Activated T-helper 2 cell treated with anti-CD3 and anti-CD28 coated beads, Interferon-gamma antibody, Interleukin-2, Interleukin-4, amounts not matched to agents 10 μg/mL and 5 μg/mL and 100 μg/mL, durations not matched to agents 14 hours and 24 hours and 36 hours (primary cell): ENCODE results near the gene DPH3. TPM values are rescaled to one million over a fixed set of nuclear protein-coding genes. Genes with fewer than 3 reads are reported as not detected.
A peak's percentile ranks its signal among the peaks of the same experiment; 100 is the strongest.

Source experiments
- DNase-seq: peaks from one replicate; pipeline ENCODE4 v3.0.0; 2021; ENCODE audit warnings: low spot score
- H3K27ac Mint-ChIP-seq: one replicate; pipeline ENCODE4 v1.8.0; 2021; ENCODE audit warnings: mixed read lengths
- H3K27me3 Mint-ChIP-seq: one replicate; pipeline ENCODE4 v1.8.0; 2021; ENCODE audit warnings: low read depth, mixed read lengths
- H3K36me3 Mint-ChIP-seq: one replicate; pipeline ENCODE4 v1.8.0; 2021; ENCODE audit warnings: low read depth, mixed read lengths
- H3K4me1 Mint-ChIP-seq: one replicate; pipeline ENCODE4 v1.8.0; 2021; ENCODE audit warnings: low read depth, mixed read lengths
- H3K4me3 Mint-ChIP-seq: one replicate; pipeline ENCODE4 v1.8.0; 2021; ENCODE audit warnings: low read depth, mild to moderate bottlenecking, moderate library complexity, mixed read lengths
- H3K9me3 Mint-ChIP-seq: one replicate; pipeline ENCODE4 v1.8.0; 2021; ENCODE audit warnings: mixed read lengths
- intact Hi-C: fragments of 100-400 bp; cut with micrococcal nuclease; formaldehyde crosslinking; loops from one replicate; pipeline ENCODE4 v1.15.1; 2023
- total RNA-seq: library from RNA; stranded (reverse); gene quantifications from 2 replicates; pipeline ENCODE4 v1.2.3, GENCODE V29; 2022

The DPH3 gene
- total RNA-seq, 1 donor from 2014 or later = 23.1 TPM

- intact Hi-C loops = loop anchor here (10.0 kb wide), 1 partner anchor 945 kb away; no protein-coding TSS in a partner anchor
- no peak for DNase-seq
- peaks cover 59% of the 10 kb centered on the region for H3K36me3 Mint-ChIP-seq
- H3K27me3 Mint-ChIP-seq = no peaks in the 10 kb centered on the region
- H3K4me1 Mint-ChIP-seq = peaks cover 81% of the 10 kb centered on the region
- H3K4me3 Mint-ChIP-seq = peak overlapping the region; percentile 82
- H3K27ac Mint-ChIP-seq = peak overlapping the region; percentile 35
- H3K9me3 Mint-ChIP-seq = peaks cover 18% of the 10 kb centered on the region
These were observed 24.6 kb upstream of the DPH3 start for GRCh38 chr3:16289144-16289889.

GRCh38 chr3:16288664-16289063 is 23.9 kb upstream of the DPH3 start:
- no peaks in the 10 kb centered on the region for H3K27me3 Mint-ChIP-seq
- H3K9me3 Mint-ChIP-seq = peaks cover 13% of the 10 kb centered on the region
- intact Hi-C loops = loop anchor here (10.0 kb wide), 1 partner anchor 946 kb away; no protein-coding TSS in a partner anchor
- peaks cover 82% of the 10 kb centered on the region for H3K4me1 Mint-ChIP-seq
- DNase-seq = no peak
- H3K36me3 Mint-ChIP-seq = peaks cover 54% of the 10 kb centered on the region
- peak overlapping the region; percentile 82 for H3K4me3 Mint-ChIP-seq
- peak overlapping the region; percentile 35 for H3K27ac Mint-ChIP-seq

- Mint-ChIP-seq H3K4me1 (peaks cover 80% of the 10 kb centered on the region), H3K4me3 (peak overlapping the region; percentile 82), H3K36me3 (peaks cover 52% of the 10 kb centered on the region), H3K9me3 (no peaks in the 10 kb centered on the region), H3K27me3 (no peaks in the 10 kb centered on the region), H3K27ac (peak overlapping the region; percentile 83)
- DNase-seq = no peak
- intact Hi-C loops = loop anchor here (1.0 to 10.0 kb wide), 3 partner anchors 22 to 948 kb away; partner anchors contain the start of genes OXNAD1 and RFTN1
These were observed 22.2 kb upstream of the DPH3 start for GRCh38 chr3:16286751-16287543.

GRCh38 chr3:16286161-16286560 is 21.4 kb upstream of the DPH3 start:
- intact Hi-C loops = loop anchor here (1.0 to 10.0 kb wide), 3 partner anchors 21 to 949 kb away; partner anchors contain the start of genes OXNAD1 and RFTN1
- Mint-ChIP-seq H3K27ac (peak overlapping the region; percentile 83), H3K4me3 (peak overlapping the region; percentile 82), H3K4me1 (peaks cover 73% of the 10 kb centered on the region), H3K27me3 (no peaks in the 10 kb centered on the region), H3K36me3 (peaks cover 46% of the 10 kb centered on the region), H3K9me3 (no peaks in the 10 kb centered on the region)
- peak; percentile 60 for DNase-seq

- H3K4me1 Mint-ChIP-seq = peaks cover 58% of the 10 kb centered on the region
- H3K27ac Mint-ChIP-seq = no peak overlapping the region
- no peak for DNase-seq
- no peaks in the 10 kb centered on the region for H3K9me3 Mint-ChIP-seq
- intact Hi-C loops = loop anchor here (10.0 kb wide), 1 partner anchor 950 kb away; no protein-coding TSS in a partner anchor
- peaks cover 39% of the 10 kb centered on the region for H3K36me3 Mint-ChIP-seq
- no peak overlapping the region for H3K4me3 Mint-ChIP-seq
- H3K27me3 Mint-ChIP-seq = no peaks in the 10 kb centered on the region
These were observed 19.9 kb upstream of the DPH3 start for GRCh38 chr3:16284633-16285032.

- peaks cover 19% of the 10 kb centered on the region for H3K4me1 Mint-ChIP-seq
- H3K36me3 Mint-ChIP-seq = peaks cover 32% of the 10 kb centered on the region
- no peak for DNase-seq
- H3K9me3 Mint-ChIP-seq = no peaks in the 10 kb centered on the region
- no peak overlapping the region for H3K27ac Mint-ChIP-seq
- intact Hi-C loops = loop anchor here (10.0 kb wide), 1 partner anchor 954 kb away; no protein-coding TSS in a partner anchor
- no peak overlapping the region for H3K4me3 Mint-ChIP-seq
- H3K27me3 Mint-ChIP-seq = no peaks in the 10 kb centered on the region
These were observed 15.9 kb upstream of the DPH3 start for GRCh38 chr3:16280671-16281070.

- intact Hi-C loops = no loop called here
- Mint-ChIP-seq H3K4me3 (no peak overlapping the region), H3K27ac (no peak overlapping the region), H3K9me3 (no peaks in the 10 kb centered on the region), H3K4me1 (peaks cover 7% of the 10 kb centered on the region), H3K36me3 (peaks cover 29% of the 10 kb centered on the region), H3K27me3 (no peaks in the 10 kb centered on the region)
- DNase-seq = no peak
These were observed 14.5 kb upstream of the DPH3 start for GRCh38 chr3:16279010-16279801.

GRCh38 chr3:16277471-16277870 is 12.7 kb upstream of the DPH3 start:
- no peak for DNase-seq
- Mint-ChIP-seq H3K9me3 (no peaks in the 10 kb centered on the region), H3K27ac (no peak overlapping the region), H3K36me3 (peaks cover 24% of the 10 kb centered on the region), H3K4me3 (no peak overlapping the region), H3K27me3 (no peaks in the 10 kb centered on the region), H3K4me1 (peaks cover 2% of the 10 kb centered on the region)
- intact Hi-C loops = no loop called here

- peaks cover 44% of the 10 kb centered on the region for H3K36me3 Mint-ChIP-seq
- H3K4me3 Mint-ChIP-seq = no peak overlapping the region
- no peak for DNase-seq
- H3K9me3 Mint-ChIP-seq = no peaks in the 10 kb centered on the region
- H3K4me1 Mint-ChIP-seq = no peaks in the 10 kb centered on the region
- H3K27ac Mint-ChIP-seq = no peak overlapping the region
- H3K27me3 Mint-ChIP-seq = no peaks in the 10 kb centered on the region
- intact Hi-C loops = no loop called here
These were observed 9.1 kb upstream of the DPH3 start for GRCh38 chr3:16273867-16274266.

GRCh38 chr3:16272588-16272987 is 7.8 kb upstream of the DPH3 start:
- Mint-ChIP-seq H3K36me3 (peaks cover 42% of the 10 kb centered on the region), H3K4me1 (peaks cover 2% of the 10 kb centered on the region), H3K4me3 (no peak overlapping the region), H3K27me3 (no peaks in the 10 kb centered on the region), H3K27ac (no peak overlapping the region), H3K9me3 (no peaks in the 10 kb centered on the region)
- no peak for DNase-seq
- intact Hi-C loops = no loop called here

- peaks cover 16% of the 10 kb centered on the region for H3K4me1 Mint-ChIP-seq
- H3K36me3 Mint-ChIP-seq = peaks cover 37% of the 10 kb centered on the region
- no peaks in the 10 kb centered on the region for H3K9me3 Mint-ChIP-seq
- intact Hi-C loops = no loop called here
- H3K4me3 Mint-ChIP-seq = no peak overlapping the region
- no peak for DNase-seq
- H3K27me3 Mint-ChIP-seq = no peaks in the 10 kb centered on the region
- no peak overlapping the region for H3K27ac Mint-ChIP-seq
These were observed 6.1 kb upstream of the DPH3 start for GRCh38 chr3:16270855-16271254.

- Mint-ChIP-seq H3K4me1 (peaks cover 20% of the 10 kb centered on the region), H3K36me3 (peaks cover 19% of the 10 kb centered on the region), H3K4me3 (no peak overlapping the region), H3K9me3 (no peaks in the 10 kb centered on the region), H3K27me3 (no peaks in the 10 kb centered on the region), H3K27ac (no peak overlapping the region)
- DNase-seq = no peak
- intact Hi-C loops = no loop called here
These were observed 2.0 kb upstream of the DPH3 start for GRCh38 chr3:16266714-16267113.
